GM12878 (cell line): ENCODE data around the gene RELL2. TPM values are rescaled to one million over a fixed set of nuclear protein-coding genes. Genes with fewer than 3 reads are reported as not detected.

Experiments
- ATAC-seq: fragments of 200-7000 bp; cut with Tn5 transposase; 3 replicates; pipeline ENCODE4 v1.9.1; 2020; ENCODE audit warnings: mild to moderate bottlenecking, moderate library complexity
- BruUV-seq: library from RNA; stranded (reverse); fragments of 400-500 nt; replicated peaks from 2 replicates; lab custom pipeline; 2021; lab: Mats Ljungman, UMichigan
- CTCF ChIA-PET: fragments of 300-600 bp; sonication (Branson Sonifier 250); formaldehyde crosslinking; extraction: SDS; loops from one replicate; lab custom pipeline; 2021; ENCODE audit warnings: inconsistent platforms; lab: Yijun Ruan, JAX
- POLR2A ChIA-PET: fragments of 350-600 bp; formaldehyde crosslinking; extraction: SDS; loops from one replicate; lab custom pipeline; 2021; ENCODE audit warnings: inconsistent platforms; lab: Charles Lee
- RAD21 ChIA-PET: fragments of 300-600 bp; sonication (Branson Sonifier 250); formaldehyde crosslinking; loops from one replicate; lab custom pipeline; 2023; ENCODE audit warnings: antibody characterized with exemption; ENCODE audit not compliant: unreplicated experiment; lab: Charles Lee
- SMC1A ChIA-PET: fragments of 300-600 bp; sonication (Branson Sonifier 250); formaldehyde crosslinking; loops from one replicate; lab custom pipeline; 2023; ENCODE audit not compliant: unreplicated experiment, uncharacterized antibody; lab: Charles Lee
- DNase-seq: peaks from one replicate; pipeline ENCODE4 v3.0.0-alpha.2; 2011; ENCODE audit warnings: low read depth, low spot score
- FAIRE-seq: peaks from 3 replicates; lab custom pipeline; 2011; peaks lifted over from hg19 to GRCh38; lab: Jason Lieb, UNC
- H2AFZ ChIP-seq: 2 replicates; pipeline ENCODE4 v1.6.0; 2011; ENCODE audit warnings: low read depth, low read length, control low read depth; ENCODE audit not compliant: control insufficient read depth
- H3K27ac ChIP-seq: 2 replicates; pipeline ENCODE4 v1.5.1; 2011; ENCODE audit warnings: control low read depth; ENCODE audit not compliant: control insufficient read depth, insufficient read depth
- H3K27me3 ChIP-seq, 2 experiments: replicated peaks in 1 of 2; 2 replicates each; pipeline versions ENCODE4 v1.6.0 to v1.6.1; 2011; ENCODE audit warnings: low read length in 1 of 2; ENCODE audit not compliant: control insufficient read depth in 2 of 2, insufficient read depth in 2 of 2
- H3K36me3 ChIP-seq, 2 experiments: 2 replicates each; pipeline ENCODE4 v1.5.1; 2011; ENCODE audit warnings: low read length in 1 of 2; ENCODE audit not compliant: control insufficient read depth in 2 of 2, insufficient read depth in 2 of 2
- H3K4me1 ChIP-seq: 2 replicates; pipeline ENCODE4 v1.6.1; 2011; ENCODE audit warnings: mild to moderate bottlenecking, low read length, moderate library complexity, mixed read lengths; ENCODE audit not compliant: control insufficient read depth, insufficient read depth
- H3K4me2 ChIP-seq: 2 replicates; pipeline ENCODE4 v1.6.0; 2011; ENCODE audit warnings: control low read depth; ENCODE audit not compliant: control insufficient read depth, insufficient read depth
- H3K4me3 ChIP-seq: fragments of 200-600 bp; sonication (generic); 2 replicates; pipeline ENCODE4 v1.5.1; 2016
- H3K79me2 ChIP-seq: 2 replicates; pipeline ENCODE4 v1.6.0; 2011; ENCODE audit warnings: low read length; ENCODE audit not compliant: control insufficient read depth, insufficient read depth
- H3K9ac ChIP-seq: 2 replicates; pipeline ENCODE4 v1.8.0; 2011; ENCODE audit warnings: low read length, control low read depth, mixed read lengths; ENCODE audit not compliant: control insufficient read depth, insufficient read depth
- H3K9me3 ChIP-seq: replicated peaks from 3 replicates; pipeline ENCODE4 v1.5.1; 2011; ENCODE audit warnings: mild to moderate bottlenecking, low read length; ENCODE audit not compliant: control insufficient read depth, insufficient read depth
- H4K20me1 ChIP-seq: 2 replicates; pipeline ENCODE4 v1.6.0; 2011; ENCODE audit not compliant: control insufficient read depth, insufficient read depth
- DPF2 ChIP-seq: fragments of 450-650 bp; IDR thresholded peaks from 2 replicates; pipeline ENCODE4 v1.6.1; 2017; ENCODE audit warnings: mild to moderate bottlenecking
- JUNB ChIP-seq: IDR thresholded peaks from 2 replicates; pipeline ENCODE4 v1.6.1; 2016; ENCODE audit warnings: antibody characterized with exemption, mild to moderate bottlenecking
- JUND ChIP-seq: IDR thresholded peaks from 2 replicates; pipeline ENCODE4 v1.6.1; 2012; ENCODE audit warnings: low read depth, mild to moderate bottlenecking, low read length, improper control_type of control experiment, moderate library complexity
- RCOR1 ChIP-seq: conservative IDR thresholded peaks from 2 replicates; pipeline ENCODE4 v1.6.1; 2012; ENCODE audit warnings: low read depth, low read length, improper control_type of control experiment
- WGBS: methylation state at CpG from one replicate; pipeline ENCODE4 v1.1.6; 2016; ENCODE audit warnings: low lambda C conversion rate; ENCODE audit not compliant: insufficient replicate concordance, insufficient coverage; ENCODE audit errors: missing lambda C conversion rate; 5-methylcytosine and 5-hydroxymethylcytosine counted together
- in situ Hi-C: fragments of 300-500 bp; cut with MboI; formaldehyde crosslinking; loops from 9 replicates; pipeline ENCODE4 v1.14.3; 2018; ENCODE audit warnings: mixed read lengths
- intact Hi-C: fragments of 100-400 bp; cut with micrococcal nuclease; formaldehyde crosslinking; loops from one replicate; pipeline ENCODE4 v1.14.2; 2022; ENCODE audit not compliant: unreplicated experiment
- polyA plus RNA-seq, 11 experiments: library from polyadenylated mRNA; depleted of rRNA in 4 of 11; unstranded in 6 of 11; stranded (reverse) in 5 of 11; fragments of >200 nt; fragmentation: Nextera tagmentation in 4 of 11; fragmentation: Illumina TruSeq in 1 of 11; extraction: Ambion mirVana in 4 of 11; extraction: Trizol in 1 of 11; gene quantifications; 1 replicate in 1 of 11; 2 replicates in 10 of 11; pipeline versions ENCODE4 v1.2.1 to v1.2.3, GENCODE V29; 2011 to 2016; ENCODE audit warnings: inconsistent platforms in 2 of 11, missing spikeins in 2 of 11, low read depth in 1 of 11
- total RNA-seq, 4 experiments: library from RNA; depleted of rRNA in 3 of 4; stranded (reverse); fragments of >200 nt in 3 of 4; fragmentation: Illumina TruSeq in 1 of 4; extraction: Trizol in 1 of 4; gene quantifications; 2 replicates each; pipeline versions ENCODE4 v1.2.1 to v1.2.3, GENCODE V29; 2013 to 2021

RELL2 gene
- total and polyA plus RNA-seq, 10 of the 15 experiments (the other 5 are each of a cell fraction or from before 2014, with no cell fraction given), result 0.23 to 21.4 (median 7.1) TPM

- POLR2A ChIA-PET, result interaction anchor here (1.4 kb wide), 1 partner anchor 10 kb away, joined by 6 read pairs; the partner anchor contains the start of genes HDAC3 and RELL2
These were observed 10.4 kb downstream of the RELL2 start for GRCh38 chr5:141647242-141647641.

GRCh38 chr5:141647851-141648250, 11.1 kb downstream of the RELL2 start:
- Histone ChIP-seq H3K9ac (no peak overlapping the region), H3K9me3 (no peaks in the 10 kb centered on the region)
- BruUV-seq, result no TSS peak
- no peak for DNase-seq
- in situ Hi-C loops, result no loop called here
- RAD21 ChIA-PET, result interaction anchor here (1.5 kb wide), 1 partner anchor 56 kb away, joined by 4 read pairs; no protein-coding TSS in a partner anchor
- TF ChIP-seq RCOR1 (no peak), JUND (no peak), DPF2 (no peak)
- TF ChIP-seq, all 136 proteins: peak for 0
- H3K4me1 ChIP-seq, result peaks cover 8% of the 10 kb centered on the region
- H3K27ac ChIP-seq, result no peak overlapping the region
- H3K36me3 ChIP-seq, result no peaks in the 10 kb centered on the region; a peak in 2 of 4 replicates
- intact Hi-C loops, result no loop called here
- no peaks in the 10 kb centered on the region for H3K27me3 ChIP-seq
- SMC1A ChIA-PET, result interaction anchor here (0.6 kb wide), 1 partner anchor 292 kb away, joined by 3 read pairs; no protein-coding TSS in a partner anchor
- 89% methylated on average over 3 of the region's 3 CpGs for WGBS
- H4K20me1 ChIP-seq, result no peaks in the 10 kb centered on the region
- FAIRE-seq, result no peak
- no peaks in the 10 kb centered on the region for H3K79me2 ChIP-seq
- H3K4me3 ChIP-seq, result no peak overlapping the region
- H2AFZ ChIP-seq, result no peak overlapping the region
- POLR2A ChIA-PET, result no interaction called here
- no peak overlapping the region for H3K4me2 ChIP-seq
- ATAC-seq, result no peak
- CTCF ChIA-PET, result interaction anchor here (0.7 to 1.5 kb wide), 6 partner anchors 10 to 313 kb away, joined by 3 to 5 read pairs (median 3); partner anchors contain the start of genes HDAC3 and RELL2

More at GRCh38 chr5:141647242-141647641, 10.4 kb downstream of the RELL2 start:
- WGBS, result 80% methylated on average over 5 of the region's 5 CpGs
- Histone ChIP-seq H3K36me3 (no peaks in the 10 kb centered on the region; a peak in 2 of 4 replicates), H3K4me3 (no peak overlapping the region), H2AFZ (no peak overlapping the region), H3K79me2 (no peaks in the 10 kb centered on the region), H3K4me2 (no peak overlapping the region), H3K9ac (no peak overlapping the region), H4K20me1 (no peaks in the 10 kb centered on the region), H3K27me3 (no peaks in the 10 kb centered on the region), H3K27ac (no peak overlapping the region), H3K4me1 (peaks cover 8% of the 10 kb centered on the region), H3K9me3 (no peaks in the 10 kb centered on the region)
- in situ Hi-C loops (no loop called here), intact Hi-C loops (no loop called here)
- no peak for TF ChIP-seq JUNB
- SMC1A ChIA-PET, result interaction anchor here (0.9 to 1.1 kb wide), 2 partner anchors 11 to 13 kb away, joined by 3 to 4 read pairs; partner anchors contain the start of genes HDAC3 and RELL2
- FAIRE-seq (no peak), DNase-seq (no peak), ATAC-seq (no peak)
- BruUV-seq, result no TSS peak
- RAD21 ChIA-PET, result interaction anchor here (1.5 kb wide), 1 partner anchor 55 kb away, joined by 4 read pairs; no protein-coding TSS in a partner anchor
- CTCF ChIA-PET, result interaction anchor here (1.2 to 1.5 kb wide), 3 partner anchors 11 to 55 kb away, joined by 3 to 5 read pairs (median 3); partner anchors contain the start of genes HDAC3 and RELL2
